Ovary (tissue), 9 donors: Measurements from ENCODE around the gene SYT8. TPM values are rescaled to one million over a fixed set of nuclear protein-coding genes. Genes with fewer than 3 reads are reported as not detected.
A peak's percentile ranks its signal among the peaks of the same experiment; 100 is the strongest.

Experiments
- DNase-seq, 5 donors: peaks; one replicate each; pipeline ENCODE4 v3.0.0-alpha.2; 2019 to 2020
- H3K27ac ChIP-seq, 2 donors: fragments of 200-600 bp; one replicate each; pipeline versions ENCODE4 v1.5.1 to v1.8.0; 2019 to 2022
- H3K27me3 ChIP-seq: fragments of 200-600 bp; one replicate; pipeline ENCODE4 v1.8.0; 2022
- H3K36me3 ChIP-seq: fragments of 200-600 bp; sonication (generic); one replicate; pipeline ENCODE4 v1.5.1; 2019
- H3K4me1 ChIP-seq: one replicate; pipeline ENCODE4 v1.8.1; 2013; ENCODE audit warnings: mild to moderate bottlenecking, moderate library complexity; ENCODE audit not compliant: insufficient read depth
- H3K4me3 ChIP-seq: fragments of 200-600 bp; sonication (generic); one replicate; pipeline ENCODE4 v1.5.1; 2017
- H3K9me3 ChIP-seq, 2 donors: fragments of 200-600 bp in 1 of 2; sonication (generic) in 1 of 2; one replicate each; pipeline versions ENCODE4 v1.5.1 to v1.8.1; 2013 to 2019; ENCODE audit warnings: mild to moderate bottlenecking in 1 of 2, moderate library complexity in 1 of 2
- EP300 ChIP-seq: sonication (generic); formaldehyde crosslinking; IDR thresholded peaks from one replicate; pipeline ENCODE4 v1.6.1; 2017; ENCODE audit warnings: antibody characterized with exemption
- POLR2A ChIP-seq: fragments of 450-650 bp; IDR thresholded peaks from one replicate; pipeline ENCODE4 v1.6.1; 2017; ENCODE audit warnings: antibody characterized with exemption, mild to moderate bottlenecking, moderate library complexity
- WGBS, 3 donors: extraction: QIAGEN DNeasy Blood & Tissue Kit in 1 of 3; methylation state at CpG; one replicate each; pipeline versions ENCODE4 v1.1.5 to v1.1.7; 2013 to 2017; 5-methylcytosine and 5-hydroxymethylcytosine counted together
- intact Hi-C, 4 donors: fragments of 100-400 bp; cut with DNase I; formaldehyde crosslinking; loops; one replicate each; pipeline versions ENCODE4 v1.11.0 to v1.15.1; 2022 to 2023
- polyA plus RNA-seq, 2 donors: library from polyadenylated mRNA; stranded (reverse); fragments of 200-250 nt in 1 of 2; fragments of 350-450 nt in 1 of 2; fragmentation: Illumina TruSeq in 1 of 2; extraction: RNeasy Lipid Tissue Mini Kit (QIAGEN cat#74804) in 1 of 2; gene quantifications; one replicate each; pipeline ENCODE4 v1.2.3, GENCODE V29; 2013 to 2014
- total RNA-seq, 7 donors: library from RNA; depleted of rRNA in 2 of 7; stranded (reverse); fragments of >200 nt in 2 of 7; fragmentation: NEBNext Ultra II Directional in 3 of 7; extraction: Animal tissue kit (Norgen Biotek cat#: 25700) in 3 of 7; gene quantifications; one replicate each; pipeline versions ENCODE4 v1.1.0 to v1.2.4, GENCODE V29; 2016 to 2023
- TF ChIP-seq, protein P1 (sequence below), 3 donors: fragments of 450-650 bp in 2 of 3; fragments of 200-600 bp in 1 of 3; IDR thresholded peaks; one replicate each; pipeline versions ENCODE4 v1.5.1 to v1.8.0; 2016 to 2022; ENCODE audit warnings: antibody characterized with exemption in 3 of 3, mild to moderate bottlenecking in 1 of 3
- donor health status: DM: no; HTN: no; CAD: no; lungs with moderate emphysema.
- donor health status: DM: no; HTN: no; CAD: no.
- donor health status: Bipolar disorder and iron deficiency.
- donor health status: DM: yes; HTN: yes; CAD: no.
- donor health status: DM: no; HTN: no; CAD: no.
- donor health status: DM: yes; HTN: yes; CAD: no.

The SYT8 gene
- total and polyA plus RNA-seq, 9 donors = 0.24 to 2.4 TPM; not detected in 7

DNA sequence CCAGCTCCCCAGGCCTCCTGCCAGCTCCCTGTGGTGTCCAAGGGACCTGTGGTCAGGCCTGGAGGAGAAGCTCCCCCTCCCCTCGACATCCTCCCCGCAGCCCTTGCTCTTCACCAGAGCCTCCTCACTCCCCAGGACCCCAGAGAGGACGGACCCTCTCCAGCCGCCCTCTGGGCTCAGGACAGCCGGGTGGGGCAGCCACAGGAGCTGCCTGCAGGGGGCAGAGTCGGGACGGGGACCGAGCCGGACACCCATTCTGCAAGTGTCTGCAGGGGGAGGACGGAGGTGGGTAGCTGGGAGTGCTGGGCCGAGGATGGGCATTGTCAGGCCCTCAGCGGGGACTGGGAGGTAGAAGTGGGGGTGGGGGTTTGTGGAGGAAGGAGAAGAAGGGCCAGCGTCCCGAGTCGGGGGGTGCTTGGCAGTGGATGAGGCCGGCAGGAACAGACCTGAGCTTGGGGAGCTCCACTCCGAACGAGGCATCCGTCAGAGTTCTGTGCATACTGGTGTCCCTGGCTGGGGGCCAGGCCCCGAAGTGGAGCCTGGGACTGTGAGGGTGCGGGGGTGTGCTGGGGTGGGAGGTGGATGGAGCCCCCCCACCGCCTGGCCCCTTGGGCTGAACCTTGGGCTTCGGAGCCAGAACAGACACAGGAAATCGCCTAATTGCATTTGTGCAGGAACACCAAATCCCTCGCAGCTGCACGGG is 41.7 kb downstream of the SYT8 start:
- no peaks in the 10 kb centered on the region for H3K36me3 ChIP-seq
- DNase-seq = peak; percentile 47 to 86 (median 61)
- TF ChIP-seq POLR2A (no peak), EP300 (no peak)
- TF ChIP-seq, protein P1, sequence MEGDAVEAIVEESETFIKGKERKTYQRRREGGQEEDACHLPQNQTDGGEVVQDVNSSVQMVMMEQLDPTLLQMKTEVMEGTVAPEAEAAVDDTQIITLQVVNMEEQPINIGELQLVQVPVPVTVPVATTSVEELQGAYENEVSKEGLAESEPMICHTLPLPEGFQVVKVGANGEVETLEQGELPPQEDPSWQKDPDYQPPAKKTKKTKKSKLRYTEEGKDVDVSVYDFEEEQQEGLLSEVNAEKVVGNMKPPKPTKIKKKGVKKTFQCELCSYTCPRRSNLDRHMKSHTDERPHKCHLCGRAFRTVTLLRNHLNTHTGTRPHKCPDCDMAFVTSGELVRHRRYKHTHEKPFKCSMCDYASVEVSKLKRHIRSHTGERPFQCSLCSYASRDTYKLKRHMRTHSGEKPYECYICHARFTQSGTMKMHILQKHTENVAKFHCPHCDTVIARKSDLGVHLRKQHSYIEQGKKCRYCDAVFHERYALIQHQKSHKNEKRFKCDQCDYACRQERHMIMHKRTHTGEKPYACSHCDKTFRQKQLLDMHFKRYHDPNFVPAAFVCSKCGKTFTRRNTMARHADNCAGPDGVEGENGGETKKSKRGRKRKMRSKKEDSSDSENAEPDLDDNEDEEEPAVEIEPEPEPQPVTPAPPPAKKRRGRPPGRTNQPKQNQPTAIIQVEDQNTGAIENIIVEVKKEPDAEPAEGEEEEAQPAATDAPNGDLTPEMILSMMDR (IDR thresholded peaks at IDR 0.05) = peak in 1 of 3 donors; percentile 14
- WGBS, 3 donors = 18 to 25% (median 24%) methylated on average over 25 to 26 of the region's 26 CpGs
- H3K9me3 ChIP-seq = no peaks in the 10 kb centered on the region
- intact Hi-C loops = no loop called here
- peaks cover 2% of the 10 kb centered on the region for H3K4me1 ChIP-seq
- no peak overlapping the region for H3K4me3 ChIP-seq
- H3K27ac ChIP-seq = no peak overlapping the region
- no peaks in the 10 kb centered on the region for H3K27me3 ChIP-seq

DNA sequence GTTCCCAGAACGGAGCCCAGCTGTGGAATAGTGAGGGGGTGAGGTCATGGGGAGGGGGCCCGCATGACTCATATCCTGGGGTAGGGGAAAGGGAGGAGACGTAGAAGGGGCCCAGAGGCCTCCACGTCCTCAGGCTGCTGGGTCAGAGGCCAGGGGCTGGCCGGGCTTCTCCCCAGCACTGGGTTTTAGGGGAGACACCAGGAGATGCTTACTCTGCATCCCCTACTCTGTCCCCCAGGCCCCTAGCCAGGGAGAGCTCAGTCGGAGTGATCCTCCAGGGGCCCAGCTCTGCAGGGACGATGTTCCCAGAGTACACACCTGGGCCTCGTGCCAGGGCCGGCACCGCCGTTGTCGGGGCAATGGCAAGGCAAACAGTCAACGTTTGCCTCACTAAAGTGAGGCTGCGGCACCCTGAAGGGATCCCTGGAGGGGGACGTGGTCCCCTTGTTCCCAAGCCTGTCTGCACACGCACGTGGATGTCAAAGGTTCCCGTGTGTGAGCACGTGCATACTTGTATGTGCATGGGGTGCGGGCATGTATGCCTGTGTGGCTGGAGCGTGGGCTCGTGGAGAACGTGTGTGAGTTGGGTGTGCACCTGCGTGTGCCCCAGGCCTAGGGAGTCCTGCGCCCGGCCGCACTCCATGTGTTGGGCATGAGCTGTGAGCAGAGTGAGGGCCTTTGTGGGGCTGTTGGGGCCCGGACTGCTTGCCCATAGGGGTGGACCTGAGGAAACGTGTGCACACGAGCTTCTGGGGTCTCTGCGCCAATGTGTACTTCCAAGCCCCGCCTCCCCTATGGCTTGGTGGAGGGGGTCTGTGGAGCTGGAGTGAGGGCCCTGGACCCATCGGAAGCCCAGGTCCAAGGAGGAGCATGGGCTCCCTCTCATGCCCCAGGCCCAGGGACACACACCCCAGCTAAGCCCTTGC is 42.7 kb downstream of the SYT8 start:
- H3K36me3 ChIP-seq = no peaks in the 10 kb centered on the region
- H3K27ac ChIP-seq = no peak overlapping the region
- H3K4me1 ChIP-seq = peaks cover 2% of the 10 kb centered on the region
- DNase-seq = peak in 4 of 5 donors; percentile 57 to 81 (median 63)
- no peaks in the 10 kb centered on the region for H3K9me3 ChIP-seq
- H3K27me3 ChIP-seq = no peaks in the 10 kb centered on the region
- WGBS, 3 donors = 60 to 69% (median 63%) methylated on average over 22 to 33 of the region's 33 CpGs
- TF ChIP-seq POLR2A = no peak
- TF ChIP-seq, protein P1 (IDR thresholded peaks at IDR 0.05) = no peak
- no peak for TF ChIP-seq EP300
- H3K4me3 ChIP-seq = no peak overlapping the region
- intact Hi-C loops = no loop called here

DNA sequence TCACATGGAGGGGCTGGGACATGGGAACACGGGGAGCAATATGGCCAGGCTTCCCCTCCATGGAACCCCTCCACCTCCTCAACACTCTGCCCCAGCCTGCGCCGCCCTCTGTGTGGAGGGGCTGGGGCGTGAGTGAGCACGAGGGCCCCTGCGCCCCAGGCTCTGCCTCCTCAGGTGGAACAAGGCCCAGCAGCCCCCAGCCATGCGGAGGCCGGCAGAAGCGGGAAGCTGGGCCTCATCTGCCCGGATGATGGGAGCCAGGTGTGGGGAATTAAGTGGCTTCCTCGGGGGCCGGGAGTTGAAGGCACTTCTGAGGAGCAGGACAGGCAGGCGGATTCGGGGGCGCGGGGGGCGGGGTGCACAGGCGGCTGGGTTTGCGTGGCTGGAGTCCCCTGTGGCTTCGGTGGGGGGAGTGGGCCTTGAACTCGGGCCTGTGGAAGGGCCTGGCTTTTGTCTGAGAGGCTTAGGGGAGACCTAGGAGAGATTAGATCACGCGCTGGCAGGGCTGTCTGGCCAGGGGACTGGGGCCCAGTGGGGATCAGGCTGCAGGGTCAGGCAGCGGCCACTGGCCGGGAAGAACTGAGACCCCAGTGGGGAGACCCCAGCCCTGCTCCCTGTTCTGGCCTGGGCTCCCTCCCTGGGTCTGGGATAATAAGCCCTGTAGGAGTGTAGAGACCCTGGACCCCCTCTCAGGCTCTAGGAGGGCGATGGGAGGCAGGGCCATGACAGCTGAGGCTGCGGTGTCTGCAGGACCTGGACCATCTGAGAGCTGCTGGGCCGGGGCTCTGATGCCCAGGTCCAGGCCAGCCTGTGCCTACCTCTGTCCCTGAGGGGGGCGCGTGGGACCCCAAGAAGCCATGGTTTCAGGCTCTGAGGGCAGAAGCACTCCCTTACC is 43.6 kb downstream of the SYT8 start:
- 84 to 89% (median 84%) methylated on average over 29 to 30 of the region's 30 CpGs for WGBS, 3 donors
- Histone ChIP-seq H3K4me1 (peaks cover 2% of the 10 kb centered on the region), H3K27me3 (no peaks in the 10 kb centered on the region), H3K4me3 (no peak overlapping the region), H3K9me3 (no peaks in the 10 kb centered on the region), H3K27ac (no peak overlapping the region), H3K36me3 (no peaks in the 10 kb centered on the region)
- peak in 3 of 5 donors; percentile 16 to 60 (median 23) for DNase-seq
- intact Hi-C loops = no loop called here
- TF ChIP-seq, protein P1 (IDR thresholded peaks at IDR 0.05) = no peak
- no peak for TF ChIP-seq POLR2A
- TF ChIP-seq EP300 = no peak
